CMK (cell line): Measurements from ENCODE around the gene FBXW2.
"Not testable (repeated sequence)": the region's sequence is repeated elsewhere in the genome, so short reads cannot be mapped to it uniquely, and the experiment has no call there.

ENCODE experiments used
- DNase-seq: peaks from one replicate; pipeline ENCODE4 v3.0.0-alpha.2; 2010; ENCODE audit warnings: low read depth

The FBXW2 gene

GRCh38 chr9:120792898-120793765 lies at the start of gene FBXW2:
Gene FBXW2, minus strand, starts transcription at chr9:120793416. Its CDS starts 5,158 bp downstream, at chr9:120788258.
- peak; percentile 78 for DNase-seq

GRCh38 chr9:120841930-120842684 lies 48.9 kb upstream of the FBXW2 start:
- no peak for DNase-seq

- DNase-seq: no peak
Observed at GRCh38 chr9:120839146-120839545, 45.9 kb upstream of the FBXW2 start.

GRCh38 chr9:120837921-120838320 lies 44.7 kb upstream of the FBXW2 start:
- no peak for DNase-seq

GRCh38 chr9:120833325-120833724 lies 40.1 kb upstream of the FBXW2 start:
- DNase-seq: no peak

- no peak for DNase-seq
Observed at GRCh38 chr9:120832807-120833206, 39.6 kb upstream of the FBXW2 start.

- DNase-seq: no peak
Observed at GRCh38 chr9:120830865-120831264, 37.6 kb upstream of the FBXW2 start.

GRCh38 chr9:120830151-120830550 lies 36.9 kb upstream of the FBXW2 start:
- DNase-seq: no peak

- no peak for DNase-seq
Observed at GRCh38 chr9:120829650-120830049, 36.4 kb upstream of the FBXW2 start.

- no peak for DNase-seq
Observed at GRCh38 chr9:120820095-120820494, 26.9 kb upstream of the FBXW2 start.

- no peak for DNase-seq
Observed at GRCh38 chr9:120818595-120818994, 25.4 kb upstream of the FBXW2 start.

- no peak for DNase-seq
Observed at GRCh38 chr9:120815075-120815474, 21.9 kb upstream of the FBXW2 start.

GRCh38 chr9:120808931-120809330 lies 15.7 kb upstream of the FBXW2 start:
- DNase-seq: no peak

GRCh38 chr9:120807607-120808379 lies 14.6 kb upstream of the FBXW2 start:
- DNase-seq: no peak

GRCh38 chr9:120804784-120805363 lies 11.7 kb upstream of the FBXW2 start:
- DNase-seq: not testable (repeated sequence)

- DNase-seq: no peak
Observed at GRCh38 chr9:120801441-120801840, 8.2 kb upstream of the FBXW2 start.

GRCh38 chr9:120791161-120791560 lies 2.1 kb downstream of the FBXW2 start:
- no peak for DNase-seq

- DNase-seq: no peak
Observed at GRCh38 chr9:120787933-120788332, 5.3 kb downstream of the FBXW2 start.

- no peak for DNase-seq
Observed at GRCh38 chr9:120783602-120784047, 9.6 kb downstream of the FBXW2 start.

GRCh38 chr9:120781236-120781635 lies 12.0 kb downstream of the FBXW2 start:
- DNase-seq: no peak

- no peak for DNase-seq
Observed at GRCh38 chr9:120780367-120780766, 12.8 kb downstream of the FBXW2 start.

GRCh38 chr9:120779227-120779626 lies 14.0 kb downstream of the FBXW2 start:
- DNase-seq: no peak
